HFFc6 (cell line): ENCODE data around the gene CEMP1. TPM values are rescaled to one million over a fixed set of nuclear protein-coding genes. Genes with fewer than 3 reads are reported as not detected.

Source experiments
- DNase-seq: peaks from one replicate; pipeline ENCODE4 v3.0.0-alpha.2; 2018
- H3K27ac Mint-ChIP-seq: 2 replicates; pipeline ENCODE4 v1.8.0; 2020; ENCODE audit warnings: mild to moderate bottlenecking, mixed read lengths
- H3K27me3 Mint-ChIP-seq: 2 replicates; pipeline ENCODE4 v1.8.0; 2021; ENCODE audit warnings: mild to moderate bottlenecking, moderate library complexity, mixed read lengths; ENCODE audit not compliant: insufficient read depth
- H3K36me3 Mint-ChIP-seq: 2 replicates; pipeline ENCODE4 v1.8.0; 2021; ENCODE audit warnings: low read depth, mixed read lengths
- H3K4me1 Mint-ChIP-seq: 2 replicates; pipeline ENCODE4 v1.8.0; 2020; ENCODE audit warnings: low read depth, mixed read lengths
- H3K4me3 Mint-ChIP-seq: 2 replicates; pipeline ENCODE4 v1.8.0; 2020; ENCODE audit warnings: mild to moderate bottlenecking, moderate library complexity, mixed read lengths
- H3K9me3 Mint-ChIP-seq: 2 replicates; pipeline ENCODE4 v1.8.0; 2020; ENCODE audit warnings: mild to moderate bottlenecking, mixed read lengths
- total RNA-seq, 6 experiments: library from RNA; stranded (reverse); fragmentation: NEBNext Ultra II Directional; extraction: Animal tissue kit (Norgen Biotek cat#: 25700); gene quantifications; 2 replicates in 1 of 6; 3 replicates in 5 of 6; pipeline ENCODE4 v1.2.3, GENCODE V29; 2021
- TF ChIP-seq, protein P1 (sequence below): fragments of 200-600 bp; sonication (generic); IDR thresholded peaks from 2 replicates; pipeline ENCODE4 v1.5.0; 2021; ENCODE audit warnings: antibody characterized with exemption, mild to moderate bottlenecking

CEMP1 gene
- total RNA-seq, 6 experiments from 2014 or later = not detected

DNA sequence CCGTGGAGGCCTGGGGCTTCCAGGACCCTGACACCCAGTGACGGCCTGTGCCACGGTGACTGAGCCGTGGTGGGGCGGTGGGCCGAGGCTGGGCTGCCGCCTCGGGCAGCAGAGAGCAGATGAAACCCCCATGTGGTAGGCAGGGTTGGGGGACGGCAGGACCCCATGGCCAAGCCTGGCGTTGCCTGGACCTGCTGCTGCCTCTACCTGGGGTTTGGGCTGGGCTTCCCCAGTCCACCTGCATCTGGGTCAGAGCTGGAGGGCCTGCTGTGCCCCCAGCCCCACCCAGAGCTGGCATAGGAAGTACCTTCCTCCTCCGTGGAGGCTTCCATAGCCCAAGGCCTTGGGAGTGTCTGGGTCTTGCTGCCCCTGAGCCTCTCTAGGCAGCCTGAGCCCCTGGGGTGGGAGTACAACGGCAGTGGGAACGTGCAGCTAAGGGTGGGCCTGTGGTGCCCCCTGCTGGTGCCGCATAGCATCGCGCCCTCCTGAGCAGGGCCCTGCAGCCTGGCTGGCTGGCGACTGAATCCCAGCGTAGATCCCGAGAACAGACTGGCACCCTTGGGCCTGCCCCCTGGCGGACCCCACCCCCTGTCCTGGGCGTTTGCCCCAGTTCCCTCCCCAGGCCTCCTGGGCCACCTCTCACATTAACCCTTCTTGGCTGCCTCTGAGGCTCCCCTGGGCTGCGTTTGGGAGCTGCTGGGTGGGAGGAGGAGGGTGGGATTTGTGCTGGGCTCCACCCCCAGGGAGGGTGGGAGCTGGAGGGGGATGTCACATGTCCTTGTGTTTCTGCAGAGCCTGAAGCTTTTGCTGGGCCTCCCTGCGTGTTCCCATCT is 30.1 kb downstream of the CEMP1 start:
- Mint-ChIP-seq H3K27ac (no peak overlapping the region), H3K4me1 (peaks cover 5% of the 10 kb centered on the region; the same call in 1 of the 2 replicates), H3K36me3 (no peaks in the 10 kb centered on the region; the same call in 1 of the 2 replicates), H3K9me3 (no peaks in the 10 kb centered on the region), H3K4me3 (no peak overlapping the region), H3K27me3 (no peaks in the 10 kb centered on the region)
- TF ChIP-seq, protein P1, sequence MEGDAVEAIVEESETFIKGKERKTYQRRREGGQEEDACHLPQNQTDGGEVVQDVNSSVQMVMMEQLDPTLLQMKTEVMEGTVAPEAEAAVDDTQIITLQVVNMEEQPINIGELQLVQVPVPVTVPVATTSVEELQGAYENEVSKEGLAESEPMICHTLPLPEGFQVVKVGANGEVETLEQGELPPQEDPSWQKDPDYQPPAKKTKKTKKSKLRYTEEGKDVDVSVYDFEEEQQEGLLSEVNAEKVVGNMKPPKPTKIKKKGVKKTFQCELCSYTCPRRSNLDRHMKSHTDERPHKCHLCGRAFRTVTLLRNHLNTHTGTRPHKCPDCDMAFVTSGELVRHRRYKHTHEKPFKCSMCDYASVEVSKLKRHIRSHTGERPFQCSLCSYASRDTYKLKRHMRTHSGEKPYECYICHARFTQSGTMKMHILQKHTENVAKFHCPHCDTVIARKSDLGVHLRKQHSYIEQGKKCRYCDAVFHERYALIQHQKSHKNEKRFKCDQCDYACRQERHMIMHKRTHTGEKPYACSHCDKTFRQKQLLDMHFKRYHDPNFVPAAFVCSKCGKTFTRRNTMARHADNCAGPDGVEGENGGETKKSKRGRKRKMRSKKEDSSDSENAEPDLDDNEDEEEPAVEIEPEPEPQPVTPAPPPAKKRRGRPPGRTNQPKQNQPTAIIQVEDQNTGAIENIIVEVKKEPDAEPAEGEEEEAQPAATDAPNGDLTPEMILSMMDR = peak; percentile 97
- peak; percentile 52 for DNase-seq

DNA sequence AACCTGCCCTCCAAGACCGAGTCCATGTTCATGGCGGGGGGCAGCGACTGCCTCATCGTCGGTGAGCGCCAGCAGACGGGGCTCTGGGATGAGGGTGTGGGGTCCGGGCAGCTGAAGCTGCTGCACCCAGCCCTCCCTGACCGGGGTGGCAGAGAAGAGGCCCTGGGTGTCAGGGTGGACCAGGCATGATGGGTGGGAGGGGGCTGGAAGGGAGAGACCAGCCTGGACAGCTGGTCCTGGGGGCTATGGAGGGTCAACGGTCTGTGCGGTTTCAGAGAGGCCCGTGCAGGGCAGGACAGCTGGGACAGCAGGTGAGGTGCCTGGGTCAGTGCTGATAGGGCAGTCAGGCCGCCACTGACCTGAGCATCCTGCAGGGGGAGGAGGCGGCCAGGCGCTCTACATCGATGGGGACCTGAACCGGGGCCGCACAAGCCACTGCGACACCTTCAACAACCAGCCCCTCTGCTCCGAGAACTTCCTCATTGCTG is 30.7 kb downstream of the CEMP1 start:
- Mint-ChIP-seq H3K4me3 (no peak overlapping the region), H3K4me1 (peaks cover 5% of the 10 kb centered on the region; the same call in 1 of the 2 replicates), H3K36me3 (no peaks in the 10 kb centered on the region; the same call in 1 of the 2 replicates), H3K27me3 (no peaks in the 10 kb centered on the region), H3K9me3 (no peaks in the 10 kb centered on the region), H3K27ac (no peak overlapping the region)
- TF ChIP-seq, protein P1 = no peak
- no peak for DNase-seq

DNA sequence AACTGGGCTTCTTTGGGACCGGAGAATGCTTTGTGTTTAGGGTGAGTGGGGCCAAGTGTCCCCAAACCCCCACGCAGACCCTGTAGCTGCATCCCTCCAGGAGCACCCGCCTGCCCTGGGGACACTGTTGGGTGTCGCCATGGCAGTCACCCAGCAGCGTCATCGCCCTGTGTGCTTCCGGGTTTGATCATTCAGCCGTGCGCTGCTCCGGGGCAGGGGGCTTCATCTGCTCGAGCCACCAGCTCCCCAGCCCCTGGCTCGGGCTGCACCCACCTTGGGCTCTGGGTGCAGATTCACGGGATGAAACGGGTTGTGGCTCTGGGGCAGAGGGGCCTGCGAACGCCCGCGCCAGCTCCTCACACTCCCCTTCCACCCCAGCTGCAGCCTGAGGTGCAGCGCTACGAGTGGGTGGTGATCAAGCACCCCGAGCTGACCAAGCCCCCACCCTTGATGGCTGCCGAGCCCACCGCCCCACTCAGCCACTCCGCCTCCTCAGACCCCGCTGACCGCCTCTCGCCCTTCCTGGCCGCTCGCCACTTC is 31.2 kb downstream of the CEMP1 start:
- TF ChIP-seq, protein P1 = no peak
- Mint-ChIP-seq H3K9me3 (no peaks in the 10 kb centered on the region), H3K36me3 (no peaks in the 10 kb centered on the region; the same call in 1 of the 2 replicates), H3K4me3 (no peak overlapping the region), H3K27ac (no peak overlapping the region), H3K4me1 (peaks cover 5% of the 10 kb centered on the region; the same call in 1 of the 2 replicates), H3K27me3 (no peaks in the 10 kb centered on the region)
- no peak for DNase-seq

DNA sequence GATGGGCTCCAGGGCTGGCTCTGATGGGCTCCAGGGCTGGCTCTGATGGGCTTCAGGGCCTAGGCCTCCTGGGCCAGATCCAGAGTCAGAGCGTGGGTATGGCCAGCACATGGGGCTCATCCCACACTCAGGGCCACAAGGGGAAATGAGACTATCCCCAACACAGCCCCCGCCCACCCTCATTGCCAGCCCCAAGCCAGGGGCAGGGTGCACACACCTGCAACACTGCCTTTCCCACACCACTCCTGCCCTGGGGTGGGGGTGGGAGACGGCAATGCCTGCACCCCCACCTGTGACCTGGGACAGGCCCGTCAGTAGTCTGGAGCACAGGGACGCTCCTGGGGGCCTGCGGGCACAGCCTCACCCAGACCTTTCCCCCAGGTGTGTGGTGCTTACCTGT is 31.8 kb downstream of the CEMP1 start:
- Mint-ChIP-seq H3K27ac (no peak overlapping the region), H3K36me3 (no peaks in the 10 kb centered on the region; the same call in 1 of the 2 replicates), H3K9me3 (no peaks in the 10 kb centered on the region), H3K4me3 (no peak overlapping the region), H3K27me3 (no peaks in the 10 kb centered on the region), H3K4me1 (peaks cover 5% of the 10 kb centered on the region; the same call in 1 of the 2 replicates)
- TF ChIP-seq, protein P1 = no peak
- DNase-seq = no peak

DNA sequence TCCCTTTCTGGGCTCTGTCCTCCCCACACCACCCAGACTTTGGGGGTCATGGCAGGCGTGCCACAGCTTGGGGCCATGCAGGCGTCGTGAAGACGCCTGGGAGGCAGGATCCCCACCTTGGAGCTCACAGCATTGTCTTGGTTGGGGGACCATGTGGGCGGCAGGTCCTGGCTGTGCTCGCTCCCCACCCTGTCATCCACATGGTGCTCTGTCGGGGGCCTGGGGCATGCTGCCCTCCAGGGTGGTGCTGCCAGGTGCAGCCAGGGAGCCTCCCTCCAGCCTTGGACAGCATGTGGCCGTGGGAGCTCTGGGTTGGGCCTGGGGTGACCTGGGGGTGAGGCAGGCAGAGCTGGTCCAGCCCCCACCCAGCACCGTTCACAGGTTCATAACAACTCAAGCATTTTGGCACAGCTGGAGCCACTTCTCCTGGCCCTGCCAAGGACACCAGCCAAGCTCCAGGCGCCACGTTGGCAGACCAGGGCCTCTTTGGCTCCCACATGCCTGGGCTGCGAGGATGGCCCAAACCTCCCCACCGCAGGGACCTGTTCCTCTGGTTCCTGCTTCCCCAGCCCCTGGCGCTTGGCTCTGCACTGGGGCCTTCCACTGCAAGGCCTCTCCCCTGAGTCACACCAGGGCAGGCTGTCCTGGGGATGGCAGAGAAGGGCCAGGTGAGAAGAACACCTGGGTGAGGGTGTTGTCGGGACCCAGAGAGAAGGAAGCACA is 32.5 kb downstream of the CEMP1 start:
- peaks cover 5% of the 10 kb centered on the region; the same call in 1 of the 2 replicates for H3K4me1 Mint-ChIP-seq
- H3K27me3 Mint-ChIP-seq = no peaks in the 10 kb centered on the region
- TF ChIP-seq, protein P1 = no peak
- no peak overlapping the region for H3K4me3 Mint-ChIP-seq
- H3K27ac Mint-ChIP-seq = no peak overlapping the region
- H3K36me3 Mint-ChIP-seq = no peaks in the 10 kb centered on the region; the same call in 1 of the 2 replicates
- H3K9me3 Mint-ChIP-seq = no peaks in the 10 kb centered on the region
- no peak for DNase-seq
